GM12874 (cell line): ENCODE measurements around the gene TLR5.

Experiments
- CTCF ChIP-seq: IDR thresholded peaks from 2 replicates; pipeline ENCODE4 v1.5.1; 2011; ENCODE audit warnings: low read depth, mild to moderate bottlenecking, control low read depth, low read length, moderate library complexity; ENCODE audit not compliant: insufficient read depth

The TLR5 gene

GRCh38 chr1:223106856-223107255 is 36.2 kb downstream of the TLR5 start:
- TF ChIP-seq CTCF: no peak

- TF ChIP-seq CTCF: no peak
These were observed 37.5 kb downstream of the TLR5 start for GRCh38 chr1:223105568-223105967.

- TF ChIP-seq CTCF: no peak
These were observed 40.1 kb downstream of the TLR5 start for GRCh38 chr1:223102797-223103533.

- no peak for TF ChIP-seq CTCF
These were observed 45.3 kb downstream of the TLR5 start for GRCh38 chr1:223097713-223098112.

GRCh38 chr1:223095870-223096269 is 47.2 kb downstream of the TLR5 start:
- no peak for TF ChIP-seq CTCF

- no peak for TF ChIP-seq CTCF
These were observed 51.2 kb downstream of the TLR5 start for GRCh38 chr1:223091896-223092295.

- no peak for TF ChIP-seq CTCF
These were observed 53.8 kb downstream of the TLR5 start for GRCh38 chr1:223089250-223089649.
